Thoracic aorta (tissue), 2 donors: Measurements from ENCODE around the gene TNPO3. TPM values are rescaled to one million over a fixed set of nuclear protein-coding genes. Genes with fewer than 3 reads are reported as not detected.

Experiments
- ATAC-seq: fragments of 150-250 bp; one replicate; pipeline ENCODE4 v1.8.0; 2017; ENCODE audit warnings: low read depth; ENCODE audit not compliant: insufficient number of reproducible peaks, low FRiP score
- DNase-seq: peaks from one replicate; pipeline ENCODE4 v3.0.0-alpha.2; 2020; ENCODE audit warnings: low spot score
- H3K27ac ChIP-seq, 2 donors: fragments of 200-600 bp; sonication (generic); 1 replicate in 1 of 2; 2 replicates in 1 of 2; pipeline ENCODE4 v1.5.1; 2016; ENCODE audit warnings: mild to moderate bottlenecking in 2 of 2, moderate library complexity in 2 of 2
- H3K27me3 ChIP-seq: fragments of 200-600 bp; sonication (generic); replicated peaks from 2 replicates; pipeline ENCODE4 v1.6.0; 2016; ENCODE audit warnings: mild to moderate bottlenecking; ENCODE audit not compliant: insufficient read depth
- H3K36me3 ChIP-seq: fragments of 200-600 bp; sonication (generic); one replicate; pipeline ENCODE4 v1.5.1; 2016
- H3K4me1 ChIP-seq, 2 donors: fragments of 200-600 bp; sonication (generic); 1 replicate in 1 of 2; 2 replicates in 1 of 2; pipeline versions ENCODE4 v1.5.1 to v1.6.0; 2016; ENCODE audit warnings: low read depth in 2 of 2, mild to moderate bottlenecking in 1 of 2; ENCODE audit not compliant: control insufficient read depth in 1 of 2
- H3K4me3 ChIP-seq: fragments of 200-600 bp; sonication (generic); 2 replicates; pipeline ENCODE4 v1.5.1; 2016; ENCODE audit warnings: mild to moderate bottlenecking
- H3K9me3 ChIP-seq: fragments of 200-600 bp; sonication (generic); 2 replicates; pipeline ENCODE4 v1.5.1; 2016
- CTCF ChIP-seq: fragments of 200-600 bp; sonication (generic); IDR thresholded peaks from one replicate; pipeline ENCODE4 v1.5.1; 2019; ENCODE audit warnings: antibody characterized with exemption
- total RNA-seq, 2 donors: library from RNA; depleted of rRNA; stranded (reverse); fragments of >200 nt; gene quantifications; one replicate each; pipeline versions ENCODE4 v1.1.0 to v1.2.3, GENCODE V29; 2016

Gene TNPO3
- total RNA-seq, 2 donors from 2014 or later: 28.6 to 29.5 TPM

GRCh38 chr7:128986609-128987008 is 68.3 kb downstream of the TNPO3 start:
- Histone ChIP-seq H3K4me3 (no peak overlapping the region), H3K9me3 (no peaks in the 10 kb centered on the region), H3K4me1 (no peaks in the 10 kb centered on the region), H3K27ac (no peak overlapping the region), H3K27me3 (no peaks in the 10 kb centered on the region), H3K36me3 (peaks cover 39% of the 10 kb centered on the region)
- no peak for TF ChIP-seq CTCF
- DNase-seq (no peak), ATAC-seq (no peak)

DNA sequence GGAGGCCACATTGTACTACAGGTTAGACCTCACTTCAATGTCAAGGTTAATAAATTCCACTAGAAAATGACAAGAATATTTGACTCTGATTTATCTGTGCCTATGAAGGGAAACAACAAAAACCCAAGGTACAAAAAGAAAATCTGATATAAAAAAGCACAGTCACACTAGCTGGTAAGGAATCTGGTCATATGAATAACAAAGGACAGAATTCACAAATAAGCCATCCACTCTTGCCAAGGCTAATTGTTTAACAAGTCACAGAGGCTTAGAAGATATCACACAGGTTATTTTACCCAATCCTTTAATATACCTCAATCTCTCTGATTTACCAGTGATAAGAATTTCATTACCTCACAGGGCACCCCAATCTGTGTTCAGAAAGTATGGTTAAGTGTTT is 69.3 kb downstream of the TNPO3 start:
- DNase-seq (no peak), ATAC-seq (no peak)
- Histone ChIP-seq H3K27ac (no peak overlapping the region), H3K36me3 (peaks cover 39% of the 10 kb centered on the region), H3K4me3 (no peak overlapping the region), H3K9me3 (no peaks in the 10 kb centered on the region), H3K27me3 (no peaks in the 10 kb centered on the region), H3K4me1 (no peaks in the 10 kb centered on the region)
- no peak for TF ChIP-seq CTCF

DNA sequence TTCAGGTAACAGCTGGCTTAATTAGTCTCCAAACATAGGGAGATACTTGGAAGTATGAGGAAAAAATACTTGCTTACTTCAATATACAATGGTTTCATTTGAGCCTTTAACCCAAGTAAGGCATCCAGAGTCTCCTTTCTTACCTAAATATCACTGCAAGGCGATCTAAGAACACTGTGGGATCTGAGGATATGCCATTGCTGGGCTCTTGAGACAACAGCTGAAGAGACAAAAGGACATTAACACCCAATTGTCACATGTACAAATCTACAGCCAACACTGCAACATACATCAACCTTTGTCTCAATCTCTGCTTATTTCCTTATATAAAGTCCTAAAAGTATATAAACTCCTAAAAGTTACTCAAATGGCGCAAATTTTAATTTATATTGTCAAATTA is 72.8 kb downstream of the TNPO3 start:
- Histone ChIP-seq H3K4me1 (no peaks in the 10 kb centered on the region), H3K36me3 (peaks cover 48% of the 10 kb centered on the region), H3K27ac (no peak overlapping the region), H3K27me3 (no peaks in the 10 kb centered on the region), H3K9me3 (no peaks in the 10 kb centered on the region), H3K4me3 (no peak overlapping the region)
- DNase-seq (no peak), ATAC-seq (no peak)
- no peak for TF ChIP-seq CTCF

DNA sequence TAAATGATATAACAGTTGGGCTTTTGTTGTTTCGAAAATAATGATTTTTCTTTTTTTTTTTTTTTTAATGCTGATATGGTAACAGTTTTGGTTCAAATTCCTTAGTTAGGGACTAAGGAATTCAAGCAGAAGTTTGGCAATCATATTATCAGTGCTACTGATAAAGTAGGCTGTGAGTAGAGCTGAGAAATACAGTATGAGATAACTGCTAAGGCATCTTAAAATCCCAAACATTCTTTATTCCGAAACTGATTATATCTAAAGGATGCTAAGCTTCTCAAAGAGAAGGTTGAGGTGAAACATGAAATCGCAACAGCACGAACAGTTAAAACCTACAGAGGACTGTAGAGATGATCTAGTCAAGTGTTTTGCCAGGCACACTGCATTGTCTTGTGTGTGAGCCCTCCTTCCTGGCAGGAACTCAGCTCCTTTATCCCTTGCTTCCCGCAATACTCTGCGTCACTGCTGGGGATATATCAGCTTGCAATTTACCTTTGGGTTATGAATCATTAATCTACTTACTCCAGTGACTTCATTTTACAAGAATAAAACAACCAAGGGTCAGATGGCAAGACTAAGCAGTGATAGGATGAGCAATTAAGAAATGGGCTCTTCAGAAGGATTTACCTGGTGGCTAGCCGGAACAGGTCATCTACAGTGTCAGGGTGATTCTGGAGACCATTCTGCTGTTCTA is 80.5 kb downstream of the TNPO3 start:
- no peak overlapping the region for H3K4me3 ChIP-seq
- DNase-seq (no peak), ATAC-seq (no peak)
- H3K36me3 ChIP-seq: peaks cover 64% of the 10 kb centered on the region
- no peaks in the 10 kb centered on the region for H3K27me3 ChIP-seq
- H3K9me3 ChIP-seq: no peaks in the 10 kb centered on the region
- no peak overlapping the region for H3K27ac ChIP-seq
- TF ChIP-seq CTCF: no peak
- H3K4me1 ChIP-seq: no peaks in the 10 kb centered on the region

DNA sequence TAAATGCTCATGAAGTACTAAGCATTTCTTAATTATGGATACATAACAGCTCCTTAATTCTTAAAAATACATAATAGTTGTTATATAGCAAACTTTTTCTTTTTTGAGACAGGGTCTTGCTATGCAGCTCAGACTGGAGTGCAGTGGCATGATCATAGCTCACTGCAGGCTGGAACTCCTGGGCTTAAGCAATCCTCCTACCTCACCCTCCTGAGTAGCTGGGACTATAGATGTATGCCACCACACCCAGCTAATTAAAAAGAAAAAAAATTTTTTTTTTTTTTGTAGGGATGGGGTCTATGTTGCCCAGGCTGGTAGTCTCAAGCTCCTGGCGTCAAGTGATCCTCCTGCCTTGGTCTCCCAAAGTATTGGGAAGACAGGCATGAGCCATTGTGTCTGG is 86.3 kb downstream of the TNPO3 start:
- DNase-seq: no peak
- H3K36me3 ChIP-seq: peaks cover 52% of the 10 kb centered on the region
- no peaks in the 10 kb centered on the region for H3K27me3 ChIP-seq
- no peak overlapping the region for H3K4me3 ChIP-seq
- no peak for ATAC-seq
- TF ChIP-seq CTCF: no peak
- H3K27ac ChIP-seq: no peak overlapping the region
- H3K4me1 ChIP-seq: no peaks in the 10 kb centered on the region
- H3K9me3 ChIP-seq: no peaks in the 10 kb centered on the region
